ENCODE measurements around the gene VEGFA.
"Not testable (repeated sequence)": the region's sequence is repeated elsewhere in the genome, so short reads cannot be mapped to it uniquely, and the experiment has no call there.

Gene VEGFA

DNA sequence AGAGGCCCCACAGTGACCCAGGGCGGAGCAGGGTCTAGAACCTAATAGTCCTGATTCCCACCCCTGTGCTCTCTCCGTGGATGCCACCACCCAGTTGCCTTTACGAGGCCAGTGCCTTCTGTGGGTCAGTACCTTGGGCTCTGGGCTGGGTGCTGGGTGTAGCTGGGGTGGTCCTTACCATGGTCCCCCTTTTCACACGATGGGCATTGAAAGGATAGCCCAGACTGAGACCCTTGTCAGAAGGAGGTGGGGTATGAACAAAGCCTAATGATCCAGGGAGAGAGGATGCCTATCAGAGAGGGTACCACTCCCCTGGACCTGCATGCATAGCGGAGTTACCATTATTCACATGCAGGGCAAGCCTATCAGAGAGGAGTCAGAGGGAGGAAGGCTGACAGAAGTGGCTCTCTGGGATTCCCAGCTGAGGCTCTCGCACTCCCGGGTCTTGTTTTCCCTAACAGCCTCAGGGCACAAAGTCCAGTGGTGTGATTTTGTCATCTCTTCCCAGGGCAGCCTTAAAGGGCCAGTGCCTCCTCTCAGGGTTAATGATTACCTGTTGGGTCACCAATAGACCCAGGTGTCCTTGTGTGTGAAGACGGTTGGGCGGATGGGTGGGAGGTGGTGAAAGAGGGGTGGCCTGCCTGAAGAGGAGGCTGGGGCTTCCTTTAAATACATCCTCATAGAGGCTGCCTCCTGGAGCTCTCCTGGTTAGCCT lies 36.2 kb downstream of the VEGFA start:
- DNase-seq, result no peak

- no peak for DNase-seq
Measured at GRCh38 chr6:43806758-43807227, 36.8 kb downstream of the VEGFA start.

DNA sequence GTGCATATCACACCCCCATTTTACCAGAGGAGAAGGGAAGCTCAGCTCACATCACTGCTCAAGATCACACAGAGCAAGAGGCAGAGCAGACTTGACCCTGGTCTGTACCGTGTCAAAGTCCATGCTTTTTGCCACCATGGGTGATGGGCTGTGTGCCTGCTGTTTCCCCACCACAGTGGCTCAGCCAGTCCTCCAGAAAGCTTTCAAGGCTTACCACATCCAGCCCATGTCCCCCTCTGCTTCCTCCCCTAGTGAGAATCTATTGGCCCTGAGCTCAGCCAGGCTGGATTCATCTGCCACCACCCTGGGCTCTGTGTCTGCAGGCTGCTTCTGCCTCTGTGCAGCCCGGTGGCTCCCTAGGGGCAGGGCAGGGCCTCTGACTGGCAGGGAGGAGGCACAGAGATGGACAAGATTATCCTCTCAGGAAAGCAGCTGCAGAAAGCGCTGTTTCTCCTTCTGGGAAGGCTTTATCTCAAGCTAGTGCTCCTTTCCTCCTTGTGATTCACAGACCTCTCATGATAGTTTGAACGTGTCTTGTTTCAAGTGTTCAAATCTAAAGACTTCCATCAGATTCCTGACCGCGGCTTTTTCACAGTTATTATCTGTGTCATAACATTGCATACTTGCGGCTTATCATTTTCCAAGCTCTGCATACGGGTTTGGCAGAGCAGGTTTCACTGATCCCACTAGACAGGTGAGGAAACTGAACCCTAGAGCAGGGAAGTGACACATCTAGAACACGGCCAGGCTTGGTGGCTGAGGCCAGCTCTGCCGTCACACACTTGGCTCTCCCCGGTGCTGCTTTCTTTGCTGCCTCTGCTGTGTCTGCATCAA lies 37.4 kb downstream of the VEGFA start:
- DNase-seq, result no peak

DNA sequence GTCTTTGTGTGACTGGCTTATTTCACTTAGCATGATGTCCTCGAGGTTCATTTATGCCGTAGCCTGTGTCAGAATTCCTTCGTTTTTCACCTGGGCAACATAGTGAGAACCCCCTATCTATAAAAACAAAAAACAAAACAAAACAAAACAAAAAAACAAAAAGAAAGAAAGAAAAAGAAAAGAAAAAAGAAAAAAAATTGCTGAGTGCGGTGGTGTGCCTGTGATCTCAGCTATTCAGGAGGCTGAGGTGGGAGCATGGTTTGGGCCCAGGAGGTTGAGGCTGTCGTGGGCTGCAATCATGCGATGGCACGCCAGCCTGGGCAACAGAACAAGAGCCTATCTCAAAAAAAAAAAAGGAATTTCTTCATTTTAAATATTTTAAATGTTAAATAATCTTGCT lies 38.4 kb downstream of the VEGFA start:
- no peak for DNase-seq

GRCh38 chr6:43809417-43810305 lies 39.6 kb downstream of the VEGFA start:
- DNase-seq, result no peak

GRCh38 chr6:43810965-43811732 lies 41.1 kb downstream of the VEGFA start:
- DNase-seq, result no peak

DNA sequence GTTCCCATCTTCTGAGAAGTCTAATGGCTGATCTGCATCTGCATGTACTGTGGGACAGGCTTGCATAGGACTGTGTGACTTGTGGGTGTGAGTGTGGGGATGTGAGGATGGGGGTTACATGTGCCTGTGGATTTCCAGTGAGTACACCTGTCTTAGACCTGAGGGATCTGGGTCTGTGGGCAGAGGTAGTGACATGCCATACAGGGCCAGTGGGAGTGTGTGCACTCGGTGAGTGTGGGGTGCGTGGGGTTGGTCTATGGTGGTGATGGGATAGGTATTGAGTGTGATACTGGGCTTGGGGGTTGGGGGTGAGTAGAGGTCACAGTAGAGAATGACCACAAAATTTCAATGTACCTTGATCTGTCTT lies 41.7 kb downstream of the VEGFA start:
- DNase-seq, result no peak

DNA sequence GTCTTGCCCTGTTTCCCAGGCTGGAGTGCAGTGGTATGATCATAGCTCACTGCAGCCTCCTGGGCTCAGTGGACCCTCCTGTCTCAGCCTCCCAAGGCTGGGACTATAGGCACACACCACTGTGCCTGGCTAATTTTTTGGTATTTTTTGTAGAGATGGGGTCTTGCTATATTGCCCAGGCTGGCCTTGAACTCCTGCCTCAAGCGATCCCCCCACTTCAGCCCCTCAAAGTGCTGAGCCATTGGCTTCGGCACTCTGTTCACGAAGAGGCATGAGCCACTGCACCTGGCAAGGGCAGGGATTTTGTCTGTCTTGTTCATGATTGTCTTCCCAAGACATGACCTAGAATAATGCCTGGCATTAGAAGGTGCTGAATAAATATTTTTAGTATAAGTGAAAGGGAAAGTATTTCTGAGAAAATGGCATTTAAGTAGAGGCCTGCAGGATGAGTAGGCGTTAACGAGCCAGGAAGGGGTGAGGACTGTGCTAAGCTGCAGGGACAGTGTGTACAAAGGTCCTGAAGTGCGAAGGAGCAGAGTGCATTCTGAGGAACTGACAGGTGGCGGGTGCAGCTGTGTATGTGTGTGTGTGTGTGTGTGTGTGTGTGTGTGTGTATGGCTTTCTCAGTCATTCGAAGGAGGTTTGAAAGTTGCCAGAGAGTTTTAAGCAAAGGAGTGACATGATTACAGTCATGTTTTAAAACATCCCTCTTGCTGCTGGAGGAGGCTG lies 43.0 kb downstream of the VEGFA start:
- no peak for DNase-seq

GRCh38 chr6:43814111-43814510 lies 44.1 kb downstream of the VEGFA start:
- no peak for DNase-seq

GRCh38 chr6:43814865-43815264 lies 44.9 kb downstream of the VEGFA start:
- no peak for DNase-seq

GRCh38 chr6:43817192-43817591 lies 47.2 kb downstream of the VEGFA start:
- DNase-seq, result no peak

DNA sequence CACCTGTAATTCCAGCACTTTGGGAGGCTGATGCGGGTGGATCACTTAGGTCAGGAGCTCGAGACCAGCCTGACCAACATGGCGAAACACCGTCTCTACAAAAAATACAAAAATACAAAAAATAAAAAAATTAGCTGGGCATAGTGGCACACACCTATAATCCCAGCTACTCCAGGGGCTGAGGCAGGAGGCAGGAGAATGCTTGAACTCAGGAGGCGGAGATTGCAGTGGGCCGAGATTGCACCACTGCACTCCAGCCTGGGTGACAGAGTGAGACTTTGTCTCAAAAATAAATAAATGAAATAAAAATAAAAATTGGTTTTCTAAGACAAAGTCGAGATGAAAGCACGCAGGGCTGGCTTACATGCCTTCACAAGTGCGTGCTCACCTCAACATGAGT lies 49.0 kb downstream of the VEGFA start:
- DNase-seq, result not testable (repeated sequence)

GRCh38 chr6:43819958-43820357 lies 49.9 kb downstream of the VEGFA start:
- DNase-seq, result no peak

- no peak for DNase-seq
Measured at GRCh38 chr6:43820486-43820885, 50.5 kb downstream of the VEGFA start.

- no peak for DNase-seq
Measured at GRCh38 chr6:43821101-43821886, 51.3 kb downstream of the VEGFA start.

DNA sequence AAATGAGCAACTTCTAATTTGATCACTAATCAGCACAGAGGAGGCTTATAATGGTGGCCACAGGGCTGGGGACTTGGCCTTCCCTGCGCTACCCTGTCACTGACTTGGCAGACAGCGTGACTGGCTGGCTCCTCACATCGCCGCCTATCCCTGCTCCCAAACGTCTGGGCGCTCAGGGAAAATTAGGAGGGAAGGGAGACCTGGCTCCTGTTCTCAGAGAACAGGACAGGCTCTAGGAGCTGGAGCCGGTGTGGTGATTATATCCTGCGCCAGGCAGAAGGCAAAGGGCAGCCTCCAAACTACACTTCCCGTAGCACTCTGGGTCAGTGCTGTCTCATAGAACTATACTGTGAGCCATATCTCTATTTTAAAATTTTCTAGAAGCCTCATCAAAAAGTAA lies 53.4 kb downstream of the VEGFA start:
- DNase-seq, result no peak

DNA sequence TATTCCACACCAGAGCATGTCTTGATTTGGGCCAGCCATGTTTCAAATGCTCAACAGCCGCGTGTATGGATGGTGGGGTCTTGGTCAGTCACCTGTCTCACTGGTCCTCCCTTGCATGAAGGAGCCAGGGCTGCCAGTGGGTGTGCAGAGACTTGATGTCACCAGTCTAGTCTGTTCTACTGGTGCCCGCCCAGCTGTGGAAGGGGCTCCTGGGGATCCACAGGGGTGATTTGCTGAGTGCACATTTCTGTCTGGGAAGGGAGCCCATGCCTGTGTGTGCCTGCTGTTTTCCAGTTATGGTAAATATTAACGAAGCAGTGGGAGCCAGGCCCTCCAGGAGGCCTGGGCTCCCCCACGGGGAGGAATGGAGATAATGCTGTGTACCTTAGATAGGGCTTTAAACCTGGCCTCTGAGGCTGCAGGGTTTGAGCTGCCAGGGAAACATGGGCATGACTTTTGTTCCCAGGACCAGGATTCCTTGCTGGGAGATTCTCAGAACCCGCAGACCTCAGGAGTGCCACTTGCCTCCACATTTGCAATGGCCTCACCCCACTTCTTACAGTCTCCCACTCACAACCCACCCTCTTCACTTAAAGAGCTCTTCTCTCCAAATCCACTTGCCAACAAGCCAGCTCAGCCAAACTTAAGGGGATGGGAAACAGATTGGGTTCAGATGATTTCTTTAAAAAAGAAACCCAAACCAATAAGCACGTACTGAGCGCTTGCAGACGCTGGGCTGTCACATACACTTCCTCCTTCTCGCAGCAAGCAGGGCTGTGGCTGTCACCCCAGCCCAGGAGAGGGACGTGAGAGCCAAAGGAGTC lies 54.1 kb downstream of the VEGFA start:
- DNase-seq, result no peak

GRCh38 chr6:43824703-43825064 lies 54.7 kb downstream of the VEGFA start:
- no peak for DNase-seq

DNA sequence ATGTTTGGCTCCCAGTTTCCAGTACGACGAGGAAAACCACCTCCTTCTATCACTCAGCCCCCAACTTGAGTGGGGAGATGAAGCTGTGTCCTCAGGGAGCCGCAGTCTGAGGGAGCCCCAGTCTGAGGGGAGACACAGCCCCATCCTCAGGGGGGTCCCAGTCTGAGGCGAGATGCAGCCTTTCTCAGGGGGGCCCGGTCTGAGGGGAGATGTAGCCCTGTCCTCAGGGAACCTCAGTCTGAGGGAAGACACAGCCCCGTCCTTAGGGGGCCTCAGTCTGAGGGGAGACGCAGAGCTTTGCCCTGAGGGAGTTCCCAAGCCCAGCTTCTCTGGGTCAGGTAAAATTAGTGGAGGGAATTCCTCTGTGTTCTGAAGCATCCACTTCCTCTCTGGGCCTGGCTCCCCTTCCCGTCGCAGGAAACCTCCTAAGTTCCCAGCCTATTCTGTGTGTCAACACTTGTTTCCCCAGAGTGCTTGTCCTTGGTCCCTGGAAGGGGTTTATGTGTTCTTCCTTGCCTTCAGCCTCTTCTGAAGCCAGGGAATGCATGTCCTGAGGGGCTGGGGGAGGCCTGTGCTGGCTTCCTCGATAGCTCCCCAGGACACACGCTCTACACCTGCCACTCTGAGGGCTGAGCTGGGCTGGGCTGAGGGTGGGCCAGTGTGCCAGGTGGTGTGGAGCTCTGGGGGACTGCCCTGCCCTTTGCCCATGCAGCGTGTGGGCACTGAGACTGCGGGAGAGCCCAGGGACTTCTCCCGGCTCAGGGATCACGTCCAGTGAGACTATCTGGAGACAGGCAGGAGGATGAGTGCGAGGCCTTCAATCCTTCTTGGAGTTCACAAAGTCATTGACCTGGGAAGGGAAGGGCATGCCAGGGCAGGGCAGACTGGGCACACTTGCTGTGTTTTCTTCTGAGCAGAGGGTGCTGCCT lies 55.4 kb downstream of the VEGFA start:
- DNase-seq, result no peak

All from NCI-H1048 (cell line).